HL-60 (cell line): ENCODE measurements around the gene EPHB2.

Experiments
- CTCF ChIP-seq: IDR thresholded peaks from one replicate; pipeline ENCODE4 v1.5.1; 2011; ENCODE audit warnings: low read length, control low read depth, inconsistent platforms; ENCODE audit not compliant: insufficient read depth
- POLR2AphosphoS5 ChIP-seq: IDR thresholded peaks from 2 replicates; pipeline ENCODE4 v1.6.1; 2012; ENCODE audit warnings: low read depth
- REST ChIP-seq: IDR thresholded peaks from 2 replicates; pipeline ENCODE4 v1.6.1; 2012; ENCODE audit warnings: low read depth; ENCODE audit not compliant: insufficient replicate concordance

GRCh38 chr1:22790232-22791008 lies 79.8 kb downstream of the EPHB2 start:
- TF ChIP-seq CTCF (no peak), POLR2AphosphoS5 (no peak), REST (no peak)
